Fibroblast of pulmonary artery (primary cell): ENCODE data around the gene CNOT9.
A peak's percentile ranks its signal among the peaks of the same experiment; 100 is the strongest.

Experiments
- DNase-seq: peaks from one replicate; pipeline ENCODE4 v3.0.0-alpha.2; 2010; ENCODE audit warnings: low read depth
- H3K4me3 ChIP-seq: replicated peaks from 2 replicates; pipeline ENCODE4 v1.5.1; 2011; ENCODE audit warnings: low read depth, mild to moderate bottlenecking, control low read depth, low read length, moderate library complexity
- TF ChIP-seq, protein P1 (sequence below): IDR thresholded peaks from 2 replicates; pipeline ENCODE4 v1.5.1; 2011; ENCODE audit warnings: mild to moderate bottlenecking, control low read depth, low read length, inconsistent platforms; ENCODE audit errors: missing control alignments

Gene CNOT9

DNA sequence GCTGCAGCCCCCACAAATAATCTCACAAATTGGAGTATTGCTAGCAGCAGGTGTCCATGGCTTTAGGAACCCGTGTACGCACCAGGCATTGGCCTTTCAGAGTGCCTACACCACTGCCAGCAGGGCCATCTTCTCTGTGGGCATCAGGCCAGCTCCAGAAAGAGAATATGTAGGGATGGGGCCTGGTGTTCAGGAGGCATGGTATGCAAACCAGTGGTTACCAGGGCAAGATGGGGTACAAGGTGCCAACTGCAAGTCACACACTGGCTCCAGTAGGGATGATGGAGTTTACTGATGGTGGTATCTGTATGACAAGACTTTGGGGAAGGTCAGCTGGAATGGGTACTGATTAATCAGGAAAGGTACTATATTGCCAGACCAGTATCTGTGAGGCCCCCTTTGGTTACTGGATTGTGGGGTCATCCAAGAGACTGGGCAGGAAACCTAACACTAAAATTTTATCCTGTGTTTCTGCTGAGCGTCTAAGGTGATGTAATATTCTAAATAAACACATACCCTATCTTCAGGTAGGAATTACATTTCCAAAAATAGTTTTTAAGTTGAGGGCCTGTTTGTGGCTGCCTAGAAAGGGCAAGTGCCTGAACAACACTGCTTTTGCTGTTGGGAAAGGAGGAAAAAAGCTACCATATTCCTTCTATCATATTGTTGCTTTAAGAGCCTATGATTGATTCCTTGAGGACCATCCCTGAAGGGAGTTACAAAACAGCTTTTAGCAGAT is 9.0 kb downstream of the CNOT9 start:
- no peak for DNase-seq
- TF ChIP-seq, protein P1, sequence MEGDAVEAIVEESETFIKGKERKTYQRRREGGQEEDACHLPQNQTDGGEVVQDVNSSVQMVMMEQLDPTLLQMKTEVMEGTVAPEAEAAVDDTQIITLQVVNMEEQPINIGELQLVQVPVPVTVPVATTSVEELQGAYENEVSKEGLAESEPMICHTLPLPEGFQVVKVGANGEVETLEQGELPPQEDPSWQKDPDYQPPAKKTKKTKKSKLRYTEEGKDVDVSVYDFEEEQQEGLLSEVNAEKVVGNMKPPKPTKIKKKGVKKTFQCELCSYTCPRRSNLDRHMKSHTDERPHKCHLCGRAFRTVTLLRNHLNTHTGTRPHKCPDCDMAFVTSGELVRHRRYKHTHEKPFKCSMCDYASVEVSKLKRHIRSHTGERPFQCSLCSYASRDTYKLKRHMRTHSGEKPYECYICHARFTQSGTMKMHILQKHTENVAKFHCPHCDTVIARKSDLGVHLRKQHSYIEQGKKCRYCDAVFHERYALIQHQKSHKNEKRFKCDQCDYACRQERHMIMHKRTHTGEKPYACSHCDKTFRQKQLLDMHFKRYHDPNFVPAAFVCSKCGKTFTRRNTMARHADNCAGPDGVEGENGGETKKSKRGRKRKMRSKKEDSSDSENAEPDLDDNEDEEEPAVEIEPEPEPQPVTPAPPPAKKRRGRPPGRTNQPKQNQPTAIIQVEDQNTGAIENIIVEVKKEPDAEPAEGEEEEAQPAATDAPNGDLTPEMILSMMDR: no peak
- H3K4me3 ChIP-seq: no peak overlapping the region

GRCh38 chr2:218578272-218578877 is 9.7 kb downstream of the CNOT9 start:
- no peak overlapping the region for H3K4me3 ChIP-seq
- TF ChIP-seq, protein P1: no peak
- no peak for DNase-seq

DNA sequence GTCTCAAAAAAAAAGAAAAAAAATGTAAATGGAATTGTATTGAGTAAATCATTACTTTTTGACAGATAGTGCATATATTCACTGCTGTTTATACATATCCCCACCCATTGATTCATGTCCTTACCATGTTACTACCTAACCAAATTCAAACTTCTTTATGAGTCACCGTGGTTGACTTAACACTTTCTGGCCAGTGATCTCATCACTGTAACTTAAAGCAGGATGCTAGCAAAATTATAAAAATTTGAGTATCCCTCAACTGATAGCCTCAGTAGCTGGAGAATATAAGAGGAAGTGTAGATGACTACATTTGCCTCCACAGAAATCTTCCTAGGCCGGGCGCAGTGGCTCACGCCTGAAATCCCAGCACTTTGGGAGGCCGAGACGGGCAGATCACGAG is 13.4 kb downstream of the CNOT9 start:
- TF ChIP-seq, protein P1: no peak
- DNase-seq: peak; percentile 32

DNA sequence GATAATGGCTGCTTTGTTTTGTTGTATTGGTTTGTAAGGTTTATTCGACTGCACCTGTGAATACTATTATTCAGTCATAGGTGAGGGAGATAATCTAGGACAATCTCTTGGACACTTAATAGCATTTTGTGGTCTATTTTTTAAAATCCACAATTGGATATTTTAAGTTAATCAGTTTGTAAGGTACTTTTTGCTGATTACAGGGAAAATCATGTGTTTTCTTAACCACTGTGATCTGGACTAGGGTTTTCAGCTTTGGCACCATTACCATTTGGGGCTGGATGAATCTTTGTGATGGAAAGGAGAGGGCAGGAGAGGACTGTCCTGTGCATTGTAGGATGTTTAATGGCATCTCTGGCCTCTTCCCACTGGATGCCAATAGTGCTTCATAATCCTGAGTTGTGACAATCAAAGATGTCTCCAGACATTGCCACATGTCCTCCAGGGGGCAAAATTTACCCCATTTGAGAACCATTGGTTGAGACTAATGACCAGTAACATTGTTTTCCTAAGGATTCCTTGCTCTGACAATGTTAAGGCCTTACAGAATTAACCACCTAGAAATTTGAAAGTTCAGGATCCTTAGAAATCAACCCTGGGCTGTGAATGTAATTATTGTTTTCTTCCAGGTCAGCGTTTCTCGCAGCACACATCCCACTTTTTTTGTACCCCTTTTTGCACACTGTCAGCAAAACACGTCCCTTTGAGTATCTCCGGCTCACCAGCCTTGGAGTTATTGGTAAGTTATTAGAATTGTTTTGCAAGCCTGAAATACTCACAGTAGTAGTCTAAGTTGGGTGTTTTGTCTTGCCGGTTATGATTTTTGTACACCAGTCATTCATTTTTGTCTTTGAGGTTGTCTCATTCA is 15.6 kb downstream of the CNOT9 start:
- TF ChIP-seq, protein P1: peak; percentile 11
- H3K4me3 ChIP-seq: no peak overlapping the region
- no peak for DNase-seq

More for the DNA sequence above, 13.4 kb downstream of the CNOT9 start:
- H3K4me3 ChIP-seq: no peak overlapping the region

DNA sequence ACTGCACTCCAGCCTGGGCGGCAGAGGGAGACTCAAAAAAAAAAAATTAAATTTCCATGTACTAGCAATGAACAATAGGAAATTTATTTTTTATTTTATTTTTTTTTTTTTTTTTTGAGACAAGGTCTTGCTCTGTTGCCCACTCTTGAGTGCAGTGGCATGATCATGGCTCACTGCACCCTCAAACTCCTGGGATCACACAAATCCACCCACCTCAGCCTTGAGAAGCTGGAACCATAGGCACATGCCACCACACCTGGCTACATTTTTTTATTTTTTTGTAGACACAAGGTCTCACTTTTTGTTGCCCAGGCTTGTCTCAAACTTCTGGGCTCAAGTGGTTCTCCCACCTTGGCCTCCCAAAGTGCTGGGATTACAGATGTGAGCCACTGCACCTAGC is 16.9 kb downstream of the CNOT9 start:
- no peak overlapping the region for H3K4me3 ChIP-seq
- TF ChIP-seq, protein P1: no peak
- no peak for DNase-seq

DNA sequence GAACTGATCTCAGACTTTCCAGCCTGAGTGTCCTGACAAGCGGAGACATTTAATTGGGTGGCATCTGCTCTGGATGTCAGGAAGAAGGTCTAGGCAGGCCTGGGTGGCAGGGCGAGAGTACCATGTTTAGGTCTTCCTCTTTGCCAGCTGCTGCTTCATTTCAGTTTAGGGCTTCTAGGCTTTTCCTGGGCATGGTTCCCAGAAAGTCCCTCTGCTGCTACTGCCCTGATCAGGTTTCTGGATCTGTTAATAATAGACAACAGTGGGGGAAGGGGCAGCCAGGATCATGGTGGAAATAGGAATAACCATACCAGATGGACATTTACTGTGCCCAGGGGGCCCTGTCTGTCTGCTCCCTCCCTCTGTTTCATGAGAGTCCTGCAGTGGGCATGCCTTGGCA is 36.8 kb downstream of the CNOT9 start:
- H3K4me3 ChIP-seq: no peak overlapping the region
- TF ChIP-seq, protein P1: no peak
- peak; percentile 29 for DNase-seq
